GM15510 (cell line): Measurements from ENCODE around the gene NXF2.
"Not testable (repeated sequence)": the region's sequence is repeated elsewhere in the genome, so short reads cannot be mapped to it uniquely, and the experiment has no call there.

ENCODE experiments used
- POLR2A ChIP-seq: IDR thresholded peaks from 3 replicates; pipeline ENCODE4 v1.6.1; 2011; ENCODE audit warnings: borderline replicate concordance; ENCODE audit not compliant: insufficient read length; ENCODE audit errors: extremely low read depth

The NXF2 gene, protein sequence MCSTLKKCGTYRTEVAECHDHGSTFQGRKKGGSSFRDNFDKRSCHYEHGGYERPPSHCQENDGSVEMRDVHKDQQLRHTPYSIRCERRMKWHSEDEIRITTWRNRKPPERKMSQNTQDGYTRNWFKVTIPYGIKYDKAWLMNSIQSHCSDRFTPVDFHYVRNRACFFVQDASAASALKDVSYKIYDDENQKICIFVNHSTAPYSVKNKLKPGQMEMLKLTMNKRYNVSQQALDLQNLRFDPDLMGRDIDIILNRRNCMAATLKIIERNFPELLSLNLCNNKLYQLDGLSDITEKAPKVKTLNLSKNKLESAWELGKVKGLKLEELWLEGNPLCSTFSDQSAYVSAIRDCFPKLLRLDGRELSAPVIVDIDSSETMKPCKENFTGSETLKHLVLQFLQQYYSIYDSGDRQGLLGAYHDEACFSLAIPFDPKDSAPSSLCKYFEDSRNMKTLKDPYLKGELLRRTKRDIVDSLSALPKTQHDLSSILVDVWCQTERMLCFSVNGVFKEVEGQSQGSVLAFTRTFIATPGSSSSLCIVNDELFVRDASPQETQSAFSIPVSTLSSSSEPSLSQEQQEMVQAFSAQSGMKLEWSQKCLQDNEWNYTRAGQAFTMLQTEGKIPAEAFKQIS

DNA sequence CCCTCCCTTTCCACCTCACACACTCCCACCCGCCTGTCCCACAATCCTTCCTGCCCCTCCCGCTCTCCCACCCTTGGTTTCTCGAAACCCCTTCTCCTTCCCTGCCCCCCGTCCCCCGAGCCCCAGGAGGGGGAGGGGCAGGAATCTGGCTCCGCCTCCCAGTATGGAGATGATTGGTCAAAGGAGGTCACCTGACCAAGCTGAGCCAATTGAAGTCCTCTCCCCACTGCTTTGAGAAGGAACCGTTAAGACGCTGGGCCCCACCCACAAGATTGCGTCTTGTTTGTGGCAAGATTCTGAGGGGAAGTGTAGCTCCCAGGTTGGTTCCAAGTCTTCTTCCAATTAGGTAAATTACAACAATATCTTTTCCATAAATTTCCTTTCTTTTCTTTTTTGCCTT, at the start of gene NXF2:
Gene NXF2, plus strand, starts transcription at position 275 of the 400 bp plus-strand sequence. CDS start 59,912 bp downstream, outside the sequence.
- not testable (repeated sequence) for TF ChIP-seq POLR2A

DNA sequence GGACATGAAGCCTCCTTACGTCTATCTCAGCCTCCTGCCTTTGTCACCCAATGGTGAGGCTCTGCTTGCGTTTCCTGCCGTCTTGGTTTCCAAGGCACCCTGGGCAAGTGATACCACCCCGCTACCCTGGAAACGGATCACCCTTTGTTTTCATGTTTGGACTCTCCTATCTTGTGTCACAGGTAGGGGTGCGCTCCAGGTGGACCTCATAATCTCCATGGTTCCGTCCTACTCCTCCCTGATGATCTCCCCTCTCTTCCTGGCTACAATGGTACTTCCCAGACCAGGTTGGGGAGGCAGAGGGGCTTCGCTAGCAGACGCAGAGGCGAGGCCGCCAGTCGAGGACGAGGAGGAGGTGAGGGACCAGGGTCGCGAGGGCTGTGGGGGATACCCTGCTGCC, 32.0 kb upstream of the NXF2 start, which contains the start of gene TCP11X1:
Gene TCP11X1, plus strand, starts transcription at position 316 of the 400 bp plus-strand sequence.
- TF ChIP-seq POLR2A = not testable (repeated sequence)

DNA sequence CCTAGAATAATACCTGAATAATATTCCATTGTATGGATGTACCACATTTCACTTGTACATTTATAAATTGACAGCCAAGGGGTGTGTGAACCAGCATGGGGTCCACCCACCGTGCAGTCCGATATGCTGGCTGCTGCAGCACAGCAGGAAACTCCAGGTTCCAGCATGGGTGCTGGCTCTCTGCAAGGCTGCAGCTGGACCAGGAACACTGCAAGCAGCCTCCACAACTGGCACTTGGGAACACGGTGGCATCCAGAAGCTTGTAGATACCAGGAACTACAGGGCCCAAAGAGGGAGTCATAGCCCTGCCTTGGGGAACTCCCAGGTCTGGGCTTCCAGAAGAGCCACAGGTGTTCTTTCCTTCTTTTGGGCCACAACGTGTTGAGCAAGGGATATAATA, 91.2 kb downstream of the NXF2 start:
- no peak for TF ChIP-seq POLR2A

DNA sequence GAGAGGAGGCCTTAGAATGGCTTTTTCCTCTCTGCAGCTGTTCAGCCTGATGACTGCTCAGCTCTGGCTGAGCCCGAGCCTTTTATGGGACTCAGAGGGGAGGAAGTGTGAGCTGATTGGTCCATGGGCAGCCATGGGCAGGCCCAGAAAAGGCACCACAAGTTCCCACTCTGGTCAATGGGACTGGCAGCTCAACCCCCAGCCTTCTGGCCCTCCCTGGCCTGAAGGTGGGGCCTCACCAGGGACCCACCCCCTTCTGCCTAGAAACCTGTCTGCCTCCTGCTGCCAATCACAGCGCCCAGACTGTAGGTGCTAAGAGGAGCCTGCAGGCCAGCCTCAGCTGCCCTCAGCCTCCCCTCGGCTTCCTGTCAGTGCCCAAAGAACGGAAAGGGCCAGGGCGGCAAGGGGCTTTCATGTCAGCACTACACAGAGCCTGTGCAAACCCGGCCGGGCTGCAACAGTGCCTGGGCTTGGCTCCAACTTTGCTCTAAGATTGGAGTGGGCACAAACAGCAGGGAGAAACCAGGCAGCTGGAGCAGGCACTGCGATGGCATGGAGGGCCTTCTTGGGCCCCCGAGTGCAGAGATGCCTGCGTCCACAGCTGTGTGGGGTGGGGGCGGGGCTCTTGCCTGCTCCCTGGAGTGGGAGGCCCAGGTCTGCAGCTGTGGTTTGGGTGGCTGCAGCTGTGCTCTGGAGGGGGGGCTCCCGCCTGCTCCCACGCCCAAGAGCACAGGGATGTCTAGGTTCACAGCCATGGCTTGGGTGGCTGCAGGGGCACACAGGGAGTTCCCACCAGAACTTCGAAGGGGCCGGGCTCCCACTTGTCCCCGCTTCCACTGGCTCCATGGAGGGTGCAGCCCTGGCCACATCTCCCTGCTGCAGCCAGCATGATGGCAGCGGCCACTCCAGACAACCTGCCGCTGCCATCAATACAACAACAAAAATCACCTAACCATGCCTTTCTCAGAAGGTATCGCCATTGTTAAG, 92.6 kb downstream of the NXF2 start:
- TF ChIP-seq POLR2A = no peak

DNA sequence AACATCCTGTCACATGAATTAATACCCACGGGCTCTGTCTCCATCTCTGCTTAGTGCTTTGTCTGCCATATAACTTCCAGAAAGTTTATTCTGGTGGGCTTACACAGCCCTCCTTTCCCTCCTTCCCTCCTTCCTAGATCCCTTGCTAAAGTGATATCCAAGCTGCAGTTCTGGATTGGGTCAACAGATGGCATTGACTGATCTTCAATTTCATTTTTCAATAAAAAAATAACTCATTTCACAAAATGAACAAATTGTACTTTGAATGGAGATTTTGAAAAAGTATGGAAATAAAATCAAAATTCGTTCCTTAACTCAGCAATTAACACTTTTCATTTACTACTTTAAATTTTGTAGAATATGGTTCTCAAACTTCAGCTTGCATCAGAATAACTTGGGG, 94.9 kb downstream of the NXF2 start:
- TF ChIP-seq POLR2A = no peak

DNA sequence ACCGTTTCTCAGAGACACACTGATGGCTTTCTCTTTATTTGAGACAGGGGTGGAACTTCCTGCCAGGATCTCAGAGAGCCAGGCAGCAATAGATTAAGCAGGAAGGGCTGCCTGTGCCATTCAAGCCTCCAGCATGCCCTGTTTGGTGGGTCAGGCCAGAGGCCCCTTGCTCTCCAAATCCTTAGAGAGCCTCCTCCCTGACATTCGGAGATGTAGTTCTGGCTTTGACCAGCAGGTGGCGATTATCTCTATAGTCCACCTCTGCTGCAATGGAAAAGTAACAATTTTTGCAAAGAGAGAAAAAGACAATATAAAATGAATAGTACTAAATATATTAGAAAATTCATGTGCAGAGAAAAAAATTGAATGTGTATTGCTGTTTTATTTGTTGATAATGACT, 98.9 kb downstream of the NXF2 start:
- TF ChIP-seq POLR2A = no peak
